Panc1 (cell line): Measurements from ENCODE around the gene UFSP2.

ENCODE experiments used
- CTCF ChIP-seq: fragments of 450-650 bp; IDR thresholded peaks from 2 replicates; pipeline ENCODE4 v1.5.1; 2017; ENCODE audit warnings: mild to moderate bottlenecking
- POLR2AphosphoS5 ChIP-seq: IDR thresholded peaks from 2 replicates; pipeline ENCODE4 v1.6.1; 2012; ENCODE audit warnings: mild to moderate bottlenecking, low read depth, low read length, moderate library complexity
- REST ChIP-seq, 2 experiments: IDR thresholded peaks; 2 replicates each; pipeline ENCODE4 v1.6.1; 2011 to 2012; ENCODE audit warnings: low read depth in 2 of 2, control low read depth in 1 of 2, low read length in 1 of 2, mild to moderate bottlenecking in 1 of 2, moderate library complexity in 1 of 2; ENCODE audit not compliant: insufficient read depth in 1 of 2
- SIN3A ChIP-seq: IDR thresholded peaks from 2 replicates; pipeline ENCODE4 v1.6.1; 2012; ENCODE audit warnings: low read depth, mild to moderate bottlenecking, low read length, moderate library complexity, borderline replicate concordance; ENCODE audit not compliant: insufficient read depth
- TCF7L2 ChIP-seq: IDR thresholded peaks from 2 replicates; pipeline ENCODE4 v1.6.1; 2011; ENCODE audit warnings: mild to moderate bottlenecking, low read depth, low read length, inconsistent platforms

GRCh38 chr4:185395956-185396723, 29.6 kb downstream of the UFSP2 start:
- TF ChIP-seq CTCF = no peak
- TF ChIP-seq REST (IDR thresholded peaks at IDR 0.05; ENCODE audit: insufficient read depth in 1 of 2, low read depth in 2 of 2, low read length in 1 of 2) = peak; percentile 53 to 58; a peak in 3 of 4 replicates
- TF ChIP-seq POLR2AphosphoS5 = peak; percentile 61; the same call in 1 of the 2 replicates
- peak; percentile 89; the same call in 1 of the 2 replicates for TF ChIP-seq SIN3A
- no peak for TF ChIP-seq TCF7L2
